Forelimb muscle (tissue), 1 donor: ENCODE results near the gene CEP126. TPM values are rescaled to one million over a fixed set of nuclear protein-coding genes. Genes with fewer than 3 reads are reported as not detected.

Experiments
- DNase-seq: peaks from one replicate; pipeline ENCODE4 v3.0.0-alpha.2; 2013; ENCODE audit warnings: low read depth
- polyA plus RNA-seq: library from polyadenylated mRNA; unstranded; fragments of 120-200 nt; gene quantifications from one replicate; pipeline ENCODE4 v1.2.1, GENCODE V29; 2013; ENCODE audit not compliant: insufficient read length

Gene CEP126, protein sequence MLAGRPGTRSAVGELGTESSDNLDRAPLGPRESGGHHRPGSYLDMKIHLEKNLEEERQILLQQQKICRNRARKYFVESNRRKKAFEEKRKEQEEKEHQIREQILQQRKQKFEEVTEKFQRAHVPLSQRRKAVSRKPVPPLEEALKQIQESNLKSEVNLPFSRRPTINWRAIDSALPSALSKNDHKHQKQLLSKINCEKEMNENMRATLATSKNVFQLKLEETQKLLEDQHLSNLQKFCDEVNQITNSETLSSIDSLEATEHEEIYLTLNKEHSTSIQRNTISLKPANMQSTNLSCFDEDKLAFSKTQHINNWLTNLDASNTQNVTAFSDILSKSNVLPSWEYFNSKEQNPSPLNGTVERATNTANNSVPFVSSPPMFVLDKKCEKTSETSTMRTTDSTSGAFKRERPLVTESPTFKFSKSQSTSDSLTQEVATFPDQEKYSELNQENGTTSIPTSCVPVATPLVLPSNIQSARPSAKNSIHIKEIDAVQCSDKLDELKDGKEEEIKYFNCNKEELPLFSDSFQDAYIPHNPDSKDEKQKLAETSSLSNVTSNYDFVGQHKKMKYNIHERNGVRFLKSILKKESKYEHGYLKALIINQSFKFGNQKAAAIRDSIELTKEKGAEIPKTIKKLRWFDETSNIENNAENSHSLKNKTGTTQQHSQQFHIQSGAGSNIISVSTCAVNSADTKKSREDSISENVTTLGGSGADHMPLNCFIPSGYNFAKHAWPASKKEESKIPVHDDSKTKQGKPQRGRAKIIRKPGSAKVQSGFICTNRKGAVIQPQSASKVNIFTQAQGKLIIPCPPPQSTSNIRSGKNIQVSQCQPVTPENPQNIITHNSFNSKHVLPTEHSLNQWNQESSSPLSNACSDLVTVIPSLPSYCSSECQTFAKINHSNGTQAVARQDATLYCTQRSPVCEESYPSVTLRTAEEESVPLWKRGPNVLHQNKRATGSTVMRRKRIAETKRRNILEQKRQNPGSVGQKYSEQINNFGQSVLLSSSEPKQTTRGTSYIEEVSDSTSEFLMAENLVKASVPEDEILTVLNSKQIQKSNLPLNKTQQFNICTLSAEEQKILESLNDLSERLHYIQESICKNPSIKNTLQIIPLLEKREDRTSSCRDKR
- 3.1 TPM for polyA plus RNA-seq

DNA sequence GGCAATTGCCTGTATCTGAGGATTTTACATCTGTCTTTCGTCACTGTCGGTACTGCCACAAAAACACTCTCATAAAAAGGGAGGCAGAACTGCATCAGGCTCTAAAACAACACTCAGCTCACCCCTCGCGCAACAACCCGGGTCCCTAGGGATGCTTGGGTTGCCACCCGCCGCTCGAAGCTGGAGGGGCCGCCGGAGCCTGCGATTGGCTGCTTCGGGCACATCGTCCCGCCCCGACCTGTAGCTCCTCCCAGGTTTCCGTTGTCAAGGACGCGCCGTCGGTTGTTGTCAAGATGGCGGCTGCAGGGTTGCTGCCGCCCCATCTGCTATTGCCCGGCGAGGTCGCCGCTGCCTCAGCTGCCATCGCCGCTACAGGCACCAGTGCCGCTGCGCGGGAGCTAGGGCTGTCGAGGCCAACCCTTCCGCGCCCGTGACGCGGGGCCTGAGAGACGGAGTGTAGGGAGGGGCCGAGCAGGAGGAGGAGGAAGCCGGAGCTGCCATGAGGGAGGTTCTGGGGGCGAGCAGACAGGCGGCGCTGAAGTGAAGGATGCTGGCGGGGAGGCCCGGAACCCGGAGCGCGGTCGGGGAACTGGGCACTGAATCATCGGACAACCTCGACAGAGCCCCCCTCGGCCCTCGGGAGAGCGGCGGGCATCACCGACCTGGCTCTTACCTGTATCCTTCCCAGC is at the start of gene CEP126:
Gene CEP126, plus strand, starts transcription at position 273 of the 689 bp plus-strand sequence. Its CDS starts 275 bp downstream, at position 548.
- peak; percentile 82 for DNase-seq

DNA sequence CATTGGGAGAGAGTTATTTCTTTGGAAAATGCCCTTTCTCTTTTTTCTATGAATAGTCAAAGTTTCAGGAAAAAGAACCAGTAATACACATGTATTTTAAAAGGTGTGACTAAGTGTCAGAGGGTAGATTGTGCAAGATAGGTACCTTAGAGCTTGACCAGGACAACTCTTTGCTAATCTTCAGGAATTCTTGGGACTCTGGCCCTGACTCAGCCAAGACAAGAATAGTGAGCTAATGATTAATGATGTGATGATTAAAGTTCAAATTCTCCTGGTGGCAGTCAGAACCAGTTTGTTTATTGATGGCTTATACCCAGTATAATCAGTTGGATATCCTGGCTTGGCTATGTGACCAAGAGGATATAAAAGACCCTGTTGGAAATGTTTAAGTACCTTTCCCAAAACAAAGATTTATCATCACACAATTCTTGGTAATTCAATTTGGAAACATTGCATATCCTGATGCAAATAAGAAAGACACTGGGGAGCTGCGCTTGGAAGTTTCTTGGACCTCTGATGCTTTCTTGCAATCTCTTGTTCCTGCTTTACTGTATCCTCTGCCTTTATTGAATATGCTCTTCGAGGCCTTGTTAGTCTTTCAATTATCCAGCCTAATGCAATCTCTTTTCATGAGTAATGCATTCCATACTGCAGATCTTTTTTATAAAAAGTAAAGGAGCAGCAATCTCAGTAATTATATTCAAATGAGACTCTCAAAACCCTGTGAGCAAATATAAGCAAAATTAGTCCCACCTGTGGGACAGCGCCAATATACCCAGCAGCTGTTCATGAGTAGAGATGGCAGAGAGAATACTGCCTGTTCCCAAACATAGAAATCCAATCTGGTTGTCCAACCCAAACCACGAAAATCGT is 48.0 kb upstream of the CEP126 start:
- no peak for DNase-seq

DNA sequence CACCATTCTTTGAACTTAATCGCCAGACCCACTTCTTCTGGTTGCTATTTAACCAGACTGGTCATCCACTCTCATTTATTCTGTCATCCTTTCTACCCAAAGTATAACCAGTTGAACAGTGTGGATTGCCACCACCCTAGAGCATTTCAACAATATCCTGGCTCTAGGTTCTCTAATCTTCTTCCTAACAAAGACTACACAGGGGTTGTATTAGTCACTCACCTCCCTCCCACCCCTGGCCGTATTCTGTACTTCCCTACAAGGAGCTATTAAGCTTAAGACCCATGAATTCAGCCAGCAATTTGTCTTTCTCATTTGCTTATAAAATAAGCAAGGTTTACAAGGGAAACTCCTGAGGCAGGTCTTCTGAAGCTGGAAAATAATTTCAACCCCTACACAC is 46.9 kb upstream of the CEP126 start:
- no peak for DNase-seq

DNA sequence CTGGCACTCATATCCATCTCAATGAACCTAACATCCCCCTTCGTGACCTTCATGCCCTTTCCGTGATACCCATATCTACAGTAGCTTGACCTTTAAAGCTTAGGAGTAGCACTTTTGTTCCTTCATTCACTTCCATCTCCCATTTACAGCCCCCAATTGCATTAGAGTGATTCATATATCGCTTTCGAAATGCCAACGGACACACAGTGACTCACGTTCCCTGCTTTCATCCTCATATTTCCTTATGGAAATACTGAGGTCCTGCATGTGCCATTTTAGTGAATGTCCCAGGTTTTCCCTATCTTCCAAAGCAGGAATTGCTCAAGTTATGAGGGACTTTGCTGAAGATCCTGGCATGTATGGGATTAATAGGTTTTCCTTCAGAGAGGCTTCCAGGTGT is 44.3 kb upstream of the CEP126 start:
- no peak for DNase-seq

DNA sequence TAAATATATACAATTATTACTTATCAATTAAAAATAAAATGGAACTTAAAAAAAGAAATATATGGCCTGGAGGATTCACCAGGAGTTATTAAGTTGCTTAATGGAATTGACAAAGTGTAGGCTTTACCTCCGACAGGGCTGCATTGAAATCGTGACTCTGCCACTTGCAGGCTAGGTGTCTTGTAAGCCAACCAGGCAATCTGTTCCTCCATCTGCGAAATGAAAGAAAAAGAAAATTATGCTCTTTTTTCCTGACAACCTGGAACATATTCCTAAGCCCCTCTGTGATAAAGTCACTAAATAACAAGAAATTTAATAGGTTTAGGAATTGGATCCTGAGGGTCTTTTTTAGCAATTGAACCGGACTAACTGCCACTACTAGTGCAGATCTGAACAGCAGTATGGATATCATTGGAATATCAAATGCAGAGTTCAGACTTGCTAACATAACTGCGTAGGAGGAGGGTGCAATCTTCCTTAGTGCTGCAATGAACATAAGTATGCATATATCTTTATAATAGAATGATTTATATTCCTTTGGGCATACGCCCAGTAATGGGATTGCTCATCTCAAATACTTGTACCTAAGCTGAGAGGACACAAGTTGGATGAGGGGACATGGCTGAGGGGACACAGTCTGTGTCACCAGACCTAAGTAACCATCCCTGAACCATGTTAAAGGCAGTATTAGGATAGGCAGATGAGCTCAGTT is 42.5 kb upstream of the CEP126 start:
- no peak for DNase-seq

DNA sequence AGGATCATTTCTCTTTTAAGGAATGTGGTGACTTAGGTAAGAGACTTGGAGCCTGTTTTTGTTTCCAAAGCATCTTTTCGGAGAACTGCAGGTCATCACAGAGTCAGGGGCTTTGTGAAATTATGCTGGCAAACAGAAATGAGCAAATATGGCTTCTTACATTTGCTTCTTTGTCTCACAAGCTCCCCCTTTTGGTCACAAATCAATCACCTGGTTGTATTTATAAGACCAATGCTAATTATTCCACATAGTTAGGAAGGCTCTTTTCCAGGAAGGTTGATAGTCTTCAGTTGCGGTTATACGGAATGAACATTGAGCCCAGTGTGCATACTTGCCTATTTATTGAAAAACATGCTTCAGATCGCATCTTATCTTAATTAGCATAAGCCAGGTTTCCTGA is 34.6 kb upstream of the CEP126 start:
- no peak for DNase-seq

DNA sequence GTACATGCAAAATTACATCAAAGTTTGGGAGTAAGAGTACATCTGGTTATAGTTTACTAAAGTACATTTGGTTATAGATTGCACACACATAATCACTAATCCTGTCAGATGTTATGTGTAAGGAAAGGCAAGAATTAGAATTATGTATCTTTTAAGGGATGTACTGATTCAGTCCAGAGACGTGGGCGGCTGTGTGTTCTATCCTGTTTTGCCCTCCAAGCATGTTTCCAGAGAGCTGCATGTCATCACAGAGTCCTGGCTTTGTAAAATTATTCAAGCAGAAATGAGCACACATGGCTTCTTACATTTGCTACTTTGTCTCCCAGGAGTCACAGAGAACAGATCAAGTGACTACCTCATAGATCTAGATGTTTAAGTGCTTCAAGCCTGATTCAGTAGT is 33.2 kb upstream of the CEP126 start:
- no peak for DNase-seq

DNA sequence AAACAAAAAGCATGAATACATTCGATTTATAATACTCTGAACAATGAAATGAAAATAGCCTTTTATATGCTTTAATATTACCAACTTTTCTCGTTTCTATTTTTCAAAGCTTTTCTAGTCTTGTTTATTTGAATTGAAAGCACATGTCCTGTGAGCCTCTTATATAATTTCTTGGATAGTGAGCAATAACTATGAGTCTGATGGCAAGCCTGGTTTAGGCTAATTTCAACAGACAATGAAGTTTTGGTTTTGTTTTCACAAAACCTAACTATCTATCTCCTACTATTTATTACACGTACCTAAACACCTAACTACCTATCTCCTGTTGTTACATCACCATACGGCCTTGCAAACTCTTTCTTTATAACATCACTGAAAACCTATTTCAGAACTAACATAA is 29.2 kb upstream of the CEP126 start:
- DNase-seq = no peak

DNA sequence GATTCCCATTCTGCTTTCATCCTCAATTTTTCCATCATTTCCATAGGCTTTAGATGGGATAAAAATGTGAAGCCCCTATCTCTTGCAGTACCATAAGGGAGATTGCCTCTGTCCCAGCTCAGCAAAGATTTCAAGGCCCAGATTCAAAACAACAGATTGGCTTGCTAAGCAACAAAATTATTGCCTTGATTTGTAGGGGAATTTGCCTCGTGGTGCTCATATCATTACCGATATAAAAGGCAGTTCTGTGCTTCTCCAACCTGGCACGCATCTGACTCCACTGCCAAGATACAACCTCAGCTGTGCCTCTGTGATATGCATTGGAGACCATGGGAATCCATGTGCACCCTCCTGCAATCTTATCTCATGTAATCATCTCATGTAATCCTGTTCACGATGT is 25.0 kb upstream of the CEP126 start:
- DNase-seq = no peak

DNA sequence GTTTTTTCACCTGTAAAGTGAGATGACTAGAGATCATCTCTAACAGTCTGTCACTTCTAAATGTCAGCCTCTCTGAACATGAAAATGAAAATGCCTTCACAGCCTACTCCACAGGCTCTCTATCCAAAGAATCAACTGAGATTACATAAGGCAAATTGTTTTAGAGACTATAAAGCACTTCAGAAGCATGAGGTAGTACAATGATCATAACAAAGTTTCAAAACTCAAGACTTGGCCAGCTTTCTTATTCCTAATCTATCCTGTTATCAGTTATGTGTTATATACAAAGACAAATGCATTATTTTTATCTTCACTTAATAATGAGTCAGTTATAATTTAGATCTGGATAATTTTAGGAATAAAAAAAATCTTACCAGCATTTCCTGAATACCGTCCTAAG is 20.3 kb upstream of the CEP126 start:
- no peak for DNase-seq

DNA sequence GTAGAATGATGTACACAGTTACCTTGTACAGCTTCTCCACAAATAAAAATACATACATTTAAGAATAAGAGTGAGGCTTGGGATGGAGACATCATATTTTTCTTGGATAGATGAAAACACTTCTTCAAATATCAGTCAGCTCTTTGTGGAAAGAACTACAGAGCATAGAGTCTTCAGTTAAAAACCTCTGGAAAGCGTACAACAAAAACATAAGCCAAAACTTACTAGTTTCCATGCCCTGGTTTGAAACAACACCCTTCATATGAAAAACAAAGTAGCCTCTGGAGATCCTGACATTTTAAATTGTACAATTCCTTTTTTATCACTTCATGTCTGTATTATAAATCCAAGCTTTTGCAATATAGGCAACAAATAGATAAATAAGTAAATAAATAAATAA is 7.0 kb upstream of the CEP126 start:
- DNase-seq = no peak

DNA sequence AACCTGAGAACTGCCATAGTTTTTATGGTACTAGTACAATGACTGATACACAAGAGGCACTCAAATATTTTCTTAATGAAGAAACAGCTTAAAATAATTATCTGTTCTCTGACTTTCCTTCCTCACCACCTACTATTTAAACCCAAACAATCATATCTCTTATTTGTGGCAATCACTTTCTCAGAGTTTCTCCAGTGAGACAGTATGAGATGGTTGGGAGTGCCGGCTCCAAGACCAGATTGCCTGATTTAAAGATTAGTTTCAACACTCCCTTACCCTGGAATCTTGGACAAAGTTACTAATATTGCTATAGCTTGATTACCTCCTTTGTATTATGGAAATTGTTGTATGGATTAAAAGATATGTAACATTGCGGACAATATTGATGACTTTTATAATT is 5.7 kb upstream of the CEP126 start:
- DNase-seq = no peak

DNA sequence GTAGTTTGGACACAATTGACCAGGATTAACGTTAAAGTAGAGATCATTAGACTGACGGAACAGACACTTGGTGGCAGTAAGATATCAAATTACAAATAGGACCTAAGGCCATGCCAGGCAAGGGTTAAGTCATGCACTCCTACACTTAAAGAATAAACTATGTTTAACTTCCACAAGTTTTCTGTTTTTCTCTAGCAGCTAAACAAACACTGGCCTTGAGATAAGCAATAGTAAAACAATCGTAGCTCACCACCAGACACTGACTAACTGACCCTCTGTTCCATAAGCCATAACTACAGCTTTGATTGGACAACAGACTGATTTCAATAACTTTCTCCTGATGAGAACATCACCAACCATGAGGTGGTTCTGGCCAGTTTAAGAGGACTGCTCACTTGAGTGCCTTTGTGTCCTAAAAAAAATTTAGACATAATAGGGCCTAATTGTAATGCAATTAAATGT is 2.0 kb upstream of the CEP126 start:
- no peak for DNase-seq

DNA sequence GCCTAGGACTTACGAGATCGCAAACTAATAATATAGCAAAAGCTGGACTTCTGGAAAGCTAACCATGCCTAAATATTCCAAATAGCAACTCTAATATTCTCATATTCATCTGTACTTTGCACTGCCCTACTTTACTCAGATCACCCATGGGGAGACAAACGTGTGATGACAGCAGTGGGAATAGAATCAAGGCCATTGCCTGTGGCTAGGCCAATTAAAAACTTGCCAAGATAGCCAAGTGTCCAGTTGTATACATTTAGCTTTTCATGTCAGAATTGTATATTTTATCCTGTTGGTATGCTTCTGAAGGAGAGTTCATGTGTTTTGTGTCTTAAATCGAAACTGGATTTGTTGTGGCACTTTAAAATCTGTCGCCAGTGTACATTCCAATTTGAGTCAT is 1.2 kb upstream of the CEP126 start:
- no peak for DNase-seq

DNA sequence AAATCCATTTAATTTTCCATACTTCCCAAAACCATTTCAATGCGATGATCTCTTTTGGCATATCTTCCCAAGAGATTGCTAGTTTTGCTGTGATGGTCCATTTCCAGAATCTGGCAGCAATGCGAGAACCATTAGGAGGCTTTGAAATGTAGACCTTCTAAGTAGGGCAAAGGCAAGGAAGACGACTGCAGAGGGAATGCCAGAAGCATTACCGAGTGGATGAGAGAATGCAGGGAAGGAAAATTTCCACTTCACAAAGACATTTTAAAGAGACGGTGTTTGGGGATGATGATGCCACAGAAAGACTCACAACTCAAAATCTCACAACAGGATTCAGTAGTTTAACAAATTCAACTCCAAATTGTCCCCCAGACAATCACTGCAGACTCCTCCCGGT is 471 bp upstream of the CEP126 start:
- DNase-seq = peak; percentile 67

DNA sequence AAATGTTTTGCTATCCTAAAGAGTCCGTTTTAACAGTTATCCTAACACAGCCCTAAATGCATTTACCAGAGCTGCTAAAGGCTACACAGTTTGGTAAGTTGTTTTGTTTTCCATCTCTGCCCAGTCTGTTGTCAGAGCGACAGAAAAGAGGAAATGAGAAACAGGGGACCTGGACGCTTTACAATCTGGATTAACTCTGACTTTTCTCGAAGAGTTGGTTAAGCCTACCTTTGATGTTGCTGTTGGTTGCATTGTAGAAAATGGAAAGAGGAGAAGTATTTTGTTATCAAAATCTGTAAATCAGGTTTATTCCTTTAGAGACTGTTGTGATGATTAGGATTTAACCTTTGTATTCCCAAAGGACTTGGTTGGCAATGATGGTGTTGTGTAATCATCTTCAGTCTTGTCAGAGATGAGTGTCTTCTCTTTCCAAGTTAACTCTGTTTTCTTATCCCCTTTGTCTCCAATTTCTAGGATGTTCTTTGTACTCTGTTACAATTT is 1.0 kb downstream of the CEP126 start:
- peak; percentile 63 for DNase-seq

DNA sequence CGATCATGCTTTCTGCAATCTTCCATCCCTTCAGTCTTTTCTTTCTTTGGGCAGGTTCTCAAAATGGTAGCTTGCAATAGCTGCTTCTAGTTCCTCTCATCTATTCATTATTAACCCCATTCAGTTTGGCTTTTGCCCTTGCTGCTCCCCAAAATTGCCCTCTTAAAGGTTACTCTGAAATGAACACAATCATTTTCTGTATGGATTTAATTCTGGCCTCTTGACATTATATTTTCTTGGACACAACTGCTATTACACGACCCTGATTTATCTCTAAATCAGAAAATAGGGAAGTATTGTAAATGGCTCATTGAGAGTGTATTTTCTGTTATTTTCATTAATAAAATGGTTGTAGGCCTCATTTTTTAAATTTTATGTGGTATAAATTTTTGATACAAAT is 1.6 kb downstream of the CEP126 start, which contains the start of gene ANGPTL5:
Gene ANGPTL5, minus strand, starts transcription at position 101 of the 400 bp plus-strand sequence. CDS start 8,613 bp downstream, outside the sequence.
- DNase-seq = no peak

DNA sequence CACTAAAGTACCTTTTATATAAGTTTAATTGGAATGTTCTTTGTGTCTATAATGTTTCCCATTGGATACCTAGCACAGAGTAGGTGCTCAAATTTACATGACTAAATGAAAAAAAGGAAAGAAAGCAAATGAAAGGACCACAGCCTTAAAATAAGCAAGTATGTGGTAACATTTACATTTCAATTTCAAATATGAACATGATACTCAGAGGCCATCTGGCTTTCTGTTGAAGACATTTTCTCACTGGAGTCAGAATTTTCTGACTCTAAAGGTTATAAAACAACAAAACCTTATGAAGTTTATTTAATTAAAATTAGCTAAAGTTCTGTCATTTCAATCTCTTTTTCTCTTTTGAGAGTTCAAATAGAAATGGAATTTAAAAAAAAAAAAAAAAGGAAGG is 2.4 kb downstream of the CEP126 start:
- no peak for DNase-seq

DNA sequence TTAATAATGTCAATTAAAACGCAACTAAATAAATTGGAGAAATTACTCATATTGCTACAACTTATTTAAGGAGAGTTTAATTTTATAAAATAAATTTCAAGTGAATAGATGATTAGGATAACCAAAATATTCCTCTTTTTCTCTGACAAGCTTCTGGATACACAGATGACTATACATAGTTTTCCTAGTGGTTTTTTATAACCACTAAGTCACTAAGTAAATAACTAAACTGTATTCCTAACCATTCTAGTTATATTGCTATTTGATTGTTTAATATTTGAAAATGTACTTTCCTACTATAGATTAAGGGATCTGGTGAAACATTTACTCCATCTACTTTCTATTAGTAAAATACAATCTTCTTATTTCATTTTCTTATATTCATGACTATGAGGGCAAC is 6.2 kb downstream of the CEP126 start:
- no peak for DNase-seq

DNA sequence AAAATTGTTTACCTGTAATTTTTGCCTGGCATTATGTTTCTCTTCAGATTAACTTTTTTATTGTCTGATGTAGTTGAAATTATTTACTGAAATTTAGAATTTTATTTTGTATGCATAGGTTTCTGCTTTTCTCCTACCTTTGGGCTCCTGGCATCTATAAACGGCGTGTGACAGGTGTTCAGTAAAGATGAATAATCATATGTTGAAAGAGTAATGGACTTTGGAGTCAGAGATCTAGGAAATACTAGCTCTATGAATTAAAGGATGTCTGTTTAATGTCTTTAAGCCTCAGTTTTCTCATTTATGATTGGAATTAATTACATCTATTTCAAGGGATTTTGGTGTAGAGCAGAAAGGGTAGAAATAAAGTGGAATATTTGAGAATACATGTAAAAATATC is 8.7 kb downstream of the CEP126 start:
- DNase-seq = no peak
